Gastrocnemius medialis (tissue), 4 donors: ENCODE data around the gene RPL13A. TPM values are rescaled to one million over a fixed set of nuclear protein-coding genes. Genes with fewer than 3 reads are reported as not detected.
A peak's percentile ranks its signal among the peaks of the same experiment; 100 is the strongest.
"Not testable (repeated sequence)": the region's sequence is repeated elsewhere in the genome, so short reads cannot be mapped to it uniquely, and the experiment has no call there.

Experiments
- ATAC-seq, 2 donors: fragments of 150-250 bp; one replicate each; pipeline ENCODE4 v1.9.1; 2016
- DNase-seq, 2 donors: peaks; one replicate each; pipeline ENCODE4 v3.0.0-alpha.2; 2019
- H3K27ac ChIP-seq, 4 donors: fragments of 200-600 bp; sonication (generic); 1 replicate in 1 of 4; 2 replicates in 3 of 4; pipeline ENCODE4 v1.5.1; 2016 to 2018; ENCODE audit warnings: mild to moderate bottlenecking in 2 of 4, moderate library complexity in 1 of 4
- H3K27me3 ChIP-seq, 3 donors: fragments of 200-600 bp; sonication (generic) in 2 of 3; 1 replicate in 1 of 3; 2 replicates in 2 of 3; pipeline versions ENCODE4 v1.5.1 to v1.6.0; 2016 to 2019; ENCODE audit warnings: mild to moderate bottlenecking in 1 of 3, moderate library complexity in 1 of 3
- H3K36me3 ChIP-seq, 2 donors: fragments of 200-600 bp; sonication (generic) in 1 of 2; one replicate each; pipeline ENCODE4 v1.5.1; 2017 to 2018
- H3K4me1 ChIP-seq, 2 donors: fragments of 200-600 bp; sonication (generic) in 1 of 2; one replicate each; pipeline ENCODE4 v1.5.1; 2016 to 2017; ENCODE audit warnings: mild to moderate bottlenecking in 2 of 2
- H3K4me3 ChIP-seq, 4 donors: fragments of 200-600 bp; sonication (generic) in 3 of 4; 1 replicate in 1 of 4; 2 replicates in 3 of 4; pipeline ENCODE4 v1.5.1; 2016 to 2019; ENCODE audit warnings: mild to moderate bottlenecking in 2 of 4
- H3K9me3 ChIP-seq, 3 donors: fragments of 200-600 bp; sonication (generic) in 2 of 3; 1 replicate in 1 of 3; 2 replicates in 2 of 3; pipeline ENCODE4 v1.5.1; 2016 to 2019
- POLR2A ChIP-seq, 2 donors: fragments of 450-650 bp; IDR thresholded peaks; one replicate each; pipeline ENCODE4 v1.6.1; 2017; ENCODE audit warnings: antibody characterized with exemption in 2 of 2, mild to moderate bottlenecking in 2 of 2, moderate library complexity in 2 of 2
- in situ Hi-C, 4 donors: fragments of 200-750 bp; cut with MboI; loops; one replicate each; pipeline versions ENCODE4 v1.15.0 to v1.8.0; 2017; ENCODE audit warnings: low sequenced_read_pairs in 4 of 4
- intact Hi-C: fragments of 100-400 bp; cut with DNase I; formaldehyde crosslinking; loops from one replicate; pipeline ENCODE4 v1.15.1; 2023; ENCODE audit warnings: low total_unique reads
- total RNA-seq, 4 donors: library from RNA; depleted of rRNA; stranded (reverse); fragments of >200 nt; gene quantifications; one replicate each; pipeline versions ENCODE4 v1.1.0 to v1.2.3, GENCODE V29; 2016
- TF ChIP-seq, protein P1 (sequence below), 5 experiments: fragments of 450-650 bp in 3 of 5; fragments of 200-600 bp in 2 of 5; sonication (generic) in 2 of 5; IDR thresholded peaks in 4 of 5; conservative IDR thresholded peaks in 1 of 5; 1 replicate in 4 of 5; 2 replicates in 1 of 5; pipeline ENCODE4 v1.5.1; 2016 to 2019; ENCODE audit warnings: antibody characterized with exemption in 5 of 5, mild to moderate bottlenecking in 3 of 5, moderate library complexity in 3 of 5

Gene RPL13A
- total RNA-seq, 4 donors from 2014 or later, result 1,565 to 2,260 (median 1,899) TPM

DNA sequence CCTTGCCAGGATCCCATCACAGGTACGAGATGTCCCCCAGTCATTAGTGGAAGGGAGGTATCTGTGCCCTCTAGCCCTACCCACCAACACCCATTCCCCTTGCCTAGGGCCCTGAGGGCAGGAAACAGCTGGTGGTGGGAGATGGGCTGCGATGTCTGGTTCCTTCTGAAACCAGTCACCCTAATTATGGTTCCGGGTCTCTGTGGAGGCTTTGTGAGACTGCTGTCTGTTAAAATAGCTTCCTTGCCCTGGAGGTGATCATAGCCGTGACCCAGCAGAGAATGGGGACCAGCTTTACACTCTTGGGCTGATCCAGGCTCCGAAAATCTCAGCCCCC is 28.9 kb upstream of the RPL13A start:
- Histone ChIP-seq H3K27ac (peak overlapping the region; percentile 57 to 72 (median 60)), H3K27me3 (no peaks in the 10 kb centered on the region), H3K36me3 (no peaks in the 10 kb centered on the region), H3K4me1 (peaks cover 10 to 17% of the 10 kb centered on the region in 2 donors), H3K9me3 (no peaks in the 10 kb centered on the region), H3K4me3 (no peak overlapping the region)
- in situ Hi-C loops (no loop called here), intact Hi-C loops (no loop called here)
- DNase-seq (no peak), ATAC-seq (no peak)
- TF ChIP-seq POLR2A (IDR thresholded peaks at IDR 0.05), result no peak
- TF ChIP-seq, protein P1, sequence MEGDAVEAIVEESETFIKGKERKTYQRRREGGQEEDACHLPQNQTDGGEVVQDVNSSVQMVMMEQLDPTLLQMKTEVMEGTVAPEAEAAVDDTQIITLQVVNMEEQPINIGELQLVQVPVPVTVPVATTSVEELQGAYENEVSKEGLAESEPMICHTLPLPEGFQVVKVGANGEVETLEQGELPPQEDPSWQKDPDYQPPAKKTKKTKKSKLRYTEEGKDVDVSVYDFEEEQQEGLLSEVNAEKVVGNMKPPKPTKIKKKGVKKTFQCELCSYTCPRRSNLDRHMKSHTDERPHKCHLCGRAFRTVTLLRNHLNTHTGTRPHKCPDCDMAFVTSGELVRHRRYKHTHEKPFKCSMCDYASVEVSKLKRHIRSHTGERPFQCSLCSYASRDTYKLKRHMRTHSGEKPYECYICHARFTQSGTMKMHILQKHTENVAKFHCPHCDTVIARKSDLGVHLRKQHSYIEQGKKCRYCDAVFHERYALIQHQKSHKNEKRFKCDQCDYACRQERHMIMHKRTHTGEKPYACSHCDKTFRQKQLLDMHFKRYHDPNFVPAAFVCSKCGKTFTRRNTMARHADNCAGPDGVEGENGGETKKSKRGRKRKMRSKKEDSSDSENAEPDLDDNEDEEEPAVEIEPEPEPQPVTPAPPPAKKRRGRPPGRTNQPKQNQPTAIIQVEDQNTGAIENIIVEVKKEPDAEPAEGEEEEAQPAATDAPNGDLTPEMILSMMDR (IDR thresholded peaks at IDR 0.05 in 4 of 5, conservative IDR thresholded peaks at IDR 0.05 in 1 of 5), result no peak

GRCh38 chr19:49459388-49459787 is 28.0 kb upstream of the RPL13A start:
- Histone ChIP-seq H3K9me3 (no peaks in the 10 kb centered on the region), H3K27me3 (no peaks in the 10 kb centered on the region), H3K4me3 (no peak overlapping the region), H3K36me3 (no peaks in the 10 kb centered on the region), H3K4me1 (peaks cover 2 to 9% of the 10 kb centered on the region in 2 donors), H3K27ac (no peak overlapping the region)
- TF ChIP-seq, protein P1 (IDR thresholded peaks at IDR 0.05 in 4 of 5, conservative IDR thresholded peaks at IDR 0.05 in 1 of 5), result no peak
- no peak for TF ChIP-seq POLR2A (IDR thresholded peaks at IDR 0.05)
- intact Hi-C loops (no loop called here), in situ Hi-C loops (no loop called here)
- ATAC-seq, result no peak
- no peak for DNase-seq

GRCh38 chr19:49461130-49461529 is 26.3 kb upstream of the RPL13A start:
- not testable (repeated sequence) for H3K4me1 ChIP-seq, ATAC-seq, H3K36me3 ChIP-seq

GRCh38 chr19:49461656-49462055 is 25.8 kb upstream of the RPL13A start:
- Histone ChIP-seq H3K4me1 (peaks cover 0 to 3% of the 10 kb centered on the region in 2 donors), H3K27me3 (no peaks in the 10 kb centered on the region), H3K27ac (no peak overlapping the region), H3K4me3 (no peak overlapping the region), H3K9me3 (no peaks in the 10 kb centered on the region), H3K36me3 (no peaks in the 10 kb centered on the region)
- in situ Hi-C loops (no loop called here), intact Hi-C loops (no loop called here)
- TF ChIP-seq, protein P1 (IDR thresholded peaks at IDR 0.05 in 4 of 5, conservative IDR thresholded peaks at IDR 0.05 in 1 of 5), result no peak
- TF ChIP-seq POLR2A (IDR thresholded peaks at IDR 0.05), result no peak
- DNase-seq (no peak), ATAC-seq (no peak)

More at GRCh38 chr19:49461130-49461529, 26.3 kb upstream of the RPL13A start:
- H3K4me3 ChIP-seq, intact Hi-C loops, H3K9me3 ChIP-seq, H3K27ac ChIP-seq, H3K27me3 ChIP-seq, DNase-seq, in situ Hi-C loops: not testable (repeated sequence)

GRCh38 chr19:49462492-49462891 is 24.9 kb upstream of the RPL13A start:
- DNase-seq (no peak), ATAC-seq (no peak)
- H3K4me3 ChIP-seq, result no peak overlapping the region
- in situ Hi-C loops (no loop called here), intact Hi-C loops (no loop called here)
- no peak overlapping the region for H3K27ac ChIP-seq
- no peaks in the 10 kb centered on the region for H3K27me3 ChIP-seq
- H3K9me3 ChIP-seq, result no peaks in the 10 kb centered on the region
- no peaks in the 10 kb centered on the region for H3K4me1 ChIP-seq
- TF ChIP-seq, protein P1 (IDR thresholded peaks at IDR 0.05 in 4 of 5, conservative IDR thresholded peaks at IDR 0.05 in 1 of 5), result no peak
- no peak for TF ChIP-seq POLR2A (IDR thresholded peaks at IDR 0.05)
- H3K36me3 ChIP-seq, result no peaks in the 10 kb centered on the region
